HG02571 (cell line): Measurements from ENCODE around the gene NLGN4X.

Experiments
- ATAC-seq: cut with Tn5 transposase; IDR thresholded peaks from one replicate; pipeline ENCODE4 v1.9.1; 2021; ENCODE audit warnings: mild to moderate bottlenecking, moderate library complexity; ENCODE audit not compliant: unreplicated experiment

The NLGN4X gene

DNA sequence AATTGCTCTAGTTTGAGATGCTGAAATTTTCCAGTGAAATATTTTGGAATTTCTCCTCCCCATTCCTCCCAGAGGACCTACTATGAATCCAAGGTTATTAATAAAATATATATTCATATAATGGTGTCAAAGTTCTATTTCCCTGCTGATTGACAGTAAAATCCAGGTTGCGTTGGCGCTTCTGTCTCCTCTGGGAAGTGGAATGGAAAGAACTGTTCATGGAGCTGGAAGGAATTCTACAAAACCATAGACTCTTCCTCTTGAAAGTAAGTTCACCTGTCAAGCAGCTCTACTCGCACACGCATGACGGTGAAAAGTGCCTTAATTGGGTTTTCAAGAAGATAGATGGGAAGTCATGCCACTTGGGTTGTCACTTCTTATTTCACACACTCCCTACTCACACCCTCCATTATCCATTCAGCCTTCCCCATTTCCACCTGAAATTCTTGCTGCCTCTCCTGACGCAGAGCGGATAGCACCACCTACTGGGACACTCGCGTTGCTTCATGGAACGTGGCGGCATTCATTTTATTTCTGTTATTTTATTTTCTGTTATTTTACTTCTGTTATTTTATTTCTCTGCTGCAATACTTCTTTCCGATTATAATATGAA is 351.6 kb downstream of the NLGN4X start:
- ATAC-seq: no peak

DNA sequence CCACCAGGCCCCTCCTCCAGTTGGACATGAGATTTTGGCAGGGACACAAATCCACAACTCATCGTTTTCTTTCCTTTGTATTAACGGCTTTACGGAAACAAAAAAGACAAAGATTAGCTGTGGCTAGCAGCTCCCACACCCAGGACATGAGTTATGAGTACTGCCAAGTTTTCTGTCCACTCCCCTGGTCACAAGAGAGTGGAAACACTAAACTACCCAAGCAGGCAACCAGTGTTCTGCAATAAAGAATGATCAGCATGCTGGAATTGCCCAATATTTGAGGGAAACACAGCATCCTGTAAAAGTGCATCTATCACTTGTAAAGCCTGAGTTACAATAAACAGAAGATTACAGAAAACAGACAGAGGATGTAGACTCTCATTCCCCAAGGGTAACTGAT is 358.4 kb downstream of the NLGN4X start:
- ATAC-seq: no peak

- no peak for ATAC-seq
Observed at GRCh38 chrX:5869786-5870185, 358.9 kb downstream of the NLGN4X start.

DNA sequence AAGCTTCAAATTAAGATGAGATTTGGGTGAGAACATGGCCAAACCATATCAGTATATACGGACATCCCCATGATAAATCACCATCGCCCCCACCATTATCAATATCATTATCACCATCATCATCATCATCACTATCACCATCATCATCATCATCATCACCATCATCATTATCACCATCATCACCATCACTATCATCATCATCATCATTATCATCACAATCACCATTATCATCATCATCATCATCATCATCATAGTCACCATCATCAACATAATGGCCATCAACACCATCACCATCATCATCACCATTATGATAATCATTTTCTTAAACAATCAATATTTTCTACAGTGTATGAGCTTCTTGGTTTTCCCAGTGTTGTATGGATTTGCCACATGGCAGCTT is 360.9 kb downstream of the NLGN4X start:
- no peak for ATAC-seq

DNA sequence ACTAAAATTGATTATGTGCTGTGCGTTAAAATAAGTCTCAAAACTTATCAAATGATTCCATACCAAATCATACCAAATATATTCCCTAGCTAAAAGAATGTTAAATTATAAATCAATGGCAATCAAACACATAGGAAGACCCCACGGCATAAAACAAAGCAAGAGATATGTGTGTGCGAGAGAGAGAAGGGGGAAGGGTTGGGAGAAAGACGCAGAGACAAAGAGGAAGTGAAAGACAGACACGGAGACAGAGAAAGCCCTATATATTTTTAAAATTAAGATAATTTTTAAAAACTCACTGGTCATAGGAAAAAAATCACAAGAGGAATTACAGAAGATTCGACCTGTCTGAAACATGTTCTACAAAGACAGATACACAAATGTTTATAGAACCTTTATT is 371.4 kb downstream of the NLGN4X start:
- ATAC-seq: no peak

DNA sequence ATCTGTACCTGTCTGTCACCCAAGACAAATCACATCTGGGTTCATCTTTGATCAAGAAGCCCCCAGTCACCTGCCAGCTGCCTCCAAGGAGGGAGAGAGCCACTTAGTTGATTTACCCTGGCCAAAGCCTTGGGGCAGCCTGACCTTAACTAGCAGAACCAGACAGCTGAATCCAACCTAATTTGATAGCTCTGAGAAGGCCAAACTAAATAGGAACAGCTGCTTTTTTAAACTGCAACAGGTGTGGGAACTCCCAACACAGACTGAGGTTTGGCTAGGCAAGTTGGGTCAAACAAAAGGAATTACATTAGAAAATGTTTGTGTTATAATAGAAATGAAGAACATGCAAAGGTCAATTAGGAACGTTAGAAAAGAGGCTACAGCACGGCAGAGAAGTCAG is 375.7 kb downstream of the NLGN4X start:
- ATAC-seq: no peak

GRCh38 chrX:5842601-5843000 is 386.1 kb downstream of the NLGN4X start:
- no peak for ATAC-seq
